ENCODE measurements around the gene MEIOB. TPM values are rescaled to one million over a fixed set of nuclear protein-coding genes. Genes with fewer than 3 reads are reported as not detected.

Gene MEIOB
- polyA plus RNA-seq, 1 donor (not counting 4 experiments of a cell fraction or from before 2014, with no cell fraction given): not detected

GRCh38 chr16:1890708-1891050, 18.7 kb upstream of the MEIOB start:
- Histone ChIP-seq H3K79me2 (ENCODE audit: control insufficient read depth, insufficient read depth, low read length) (no peaks in the 10 kb centered on the region), H3K9me1 (ENCODE audit: control insufficient read depth, extremely low read depth, insufficient read depth, low read length) (no peaks in the 10 kb centered on the region), H4K20me1 (ENCODE audit: control insufficient read depth, extremely low read depth, insufficient read depth, low read length) (no peaks in the 10 kb centered on the region), H2AFZ (ENCODE audit: control insufficient read depth, low read length) (no peak overlapping the region), H3K9me3 (ENCODE audit: control insufficient read depth, low read depth, low read length) (no peaks in the 10 kb centered on the region), H3K27ac (ENCODE audit: control insufficient read depth, insufficient read depth, low read length) (no peak overlapping the region), H3K4me2 (ENCODE audit: control insufficient read depth, extremely low read depth, insufficient read depth, low read depth, low read length) (no peak overlapping the region), H3K36me3 (ENCODE audit: control insufficient read depth in 2 of 2, extremely low read depth in 1 of 2, insufficient read depth in 2 of 2, low read length in 2 of 2) (no peaks in the 10 kb centered on the region), H3K4me1 (ENCODE audit: control insufficient read depth, extremely low read depth, insufficient read depth, low read length) (no peaks in the 10 kb centered on the region), H3K27me3 (ENCODE audit: control insufficient read depth, extremely low read depth, insufficient read depth, low read length) (peaks cover 29% of the 10 kb centered on the region), H3K9ac (ENCODE audit: control insufficient read depth, extremely low read depth, insufficient read depth, low read length) (no peak overlapping the region), H3K4me3 (ENCODE audit: control insufficient read depth in 2 of 3, extremely low read depth in 1 of 3, insufficient read depth in 2 of 3, low read depth in 1 of 3, low read length in 3 of 3) (no peak overlapping the region)
- no peak for DNase-seq (ENCODE audit: low read depth, low spot score)
- dilution Hi-C loops (cut with MboI; ENCODE audit: extremely low pct_ligation_motif_present, low sequenced_read_pairs): no loop called here
- no peak for TF ChIP-seq CTCF (optimal IDR thresholded peaks at IDR 0.05 in 1 of 3, IDR thresholded peaks at IDR 0.05 in 1 of 3, conservative IDR thresholded peaks at IDR 0.05 in 1 of 3; ENCODE audit: extremely low read depth in 1 of 3, insufficient read depth in 2 of 3, low read length in 3 of 3)
- no peak for FAIRE-seq

GRCh38 chr16:1890024-1890707, 18.2 kb upstream of the MEIOB start:
- H3K36me3 ChIP-seq (ENCODE audit: control insufficient read depth in 2 of 2, extremely low read depth in 1 of 2, insufficient read depth in 2 of 2, low read length in 2 of 2): no peaks in the 10 kb centered on the region
- dilution Hi-C loops (cut with MboI; ENCODE audit: extremely low pct_ligation_motif_present, low sequenced_read_pairs): no loop called here
- no peaks in the 10 kb centered on the region for H3K4me1 ChIP-seq (ENCODE audit: control insufficient read depth, extremely low read depth, insufficient read depth, low read length)
- H2AFZ ChIP-seq (ENCODE audit: control insufficient read depth, low read length): no peak overlapping the region
- TF ChIP-seq EZH2 (IDR thresholded peaks at IDR 0.05; ENCODE audit: low read length): no peak
- TF ChIP-seq CTCF (optimal IDR thresholded peaks at IDR 0.05 in 1 of 3, IDR thresholded peaks at IDR 0.05 in 1 of 3, conservative IDR thresholded peaks at IDR 0.05 in 1 of 3; ENCODE audit: extremely low read depth in 1 of 3, insufficient read depth in 2 of 3, low read length in 3 of 3): no peak
- FAIRE-seq (no peak), DNase-seq (ENCODE audit: low read depth, low spot score) (no peak)
- H3K9ac ChIP-seq (ENCODE audit: control insufficient read depth, extremely low read depth, insufficient read depth, low read length): no peak overlapping the region
- no peaks in the 10 kb centered on the region for H3K9me1 ChIP-seq (ENCODE audit: control insufficient read depth, extremely low read depth, insufficient read depth, low read length)
- H3K27me3 ChIP-seq (ENCODE audit: control insufficient read depth, extremely low read depth, insufficient read depth, low read length): peaks cover 28% of the 10 kb centered on the region
- no peak overlapping the region for H3K4me2 ChIP-seq (ENCODE audit: control insufficient read depth, extremely low read depth, insufficient read depth, low read depth, low read length)
- H3K4me3 ChIP-seq (ENCODE audit: control insufficient read depth in 2 of 3, extremely low read depth in 1 of 3, insufficient read depth in 2 of 3, low read depth in 1 of 3, low read length in 3 of 3): no peak overlapping the region
- no peaks in the 10 kb centered on the region for H3K79me2 ChIP-seq (ENCODE audit: control insufficient read depth, insufficient read depth, low read length)
- no peaks in the 10 kb centered on the region for H4K20me1 ChIP-seq (ENCODE audit: control insufficient read depth, extremely low read depth, insufficient read depth, low read length)
- no peak overlapping the region for H3K27ac ChIP-seq (ENCODE audit: control insufficient read depth, insufficient read depth, low read length)
- H3K9me3 ChIP-seq (ENCODE audit: control insufficient read depth, low read depth, low read length): no peaks in the 10 kb centered on the region

Data from keratinocyte (primary cell).